ENCODE results near the gene ITFG1.

GRCh38 chr16:47446431-47446830 lies 14.4 kb downstream of the ITFG1 start:
- TF ChIP-seq ZNF70 (CRISPR knock-in tag; IDR thresholded peaks at IDR 0.05) (no peak), PATZ1 (CRISPR knock-in tag; IDR thresholded peaks at IDR 0.05; ENCODE audit: borderline replicate concordance) (no peak), ZC3H10 (CRISPR knock-in tag; IDR thresholded peaks at IDR 0.05) (no peak), RARB (CRISPR knock-in tag; IDR thresholded peaks at IDR 0.05) (no peak), ZFP30 (CRISPR knock-in tag; IDR thresholded peaks at IDR 0.05) (no peak), ARNTL (CRISPR knock-in tag; IDR thresholded peaks at IDR 0.05; ENCODE audit: borderline replicate concordance, low read depth) (no peak), CSDC2 (CRISPR knock-in tag; IDR thresholded peaks at IDR 0.05) (no peak), ZNF565 (CRISPR knock-in tag; conservative IDR thresholded peaks at IDR 0.05; ENCODE audit: low read depth) (no peak), ESRRG (CRISPR knock-in tag; IDR thresholded peaks at IDR 0.05) (no peak), GLIS3 (CRISPR knock-in tag; IDR thresholded peaks at IDR 0.05) (no peak), ZFP3 (CRISPR knock-in tag; IDR thresholded peaks at IDR 0.05) (no peak), ISL1 (CRISPR knock-in tag; IDR thresholded peaks at IDR 0.05) (no peak)
